Activated naive CD4-positive, alpha-beta T cell treated with Interleukin-2 at 50 U/mL for 16 hours (primary cell): Measurements from ENCODE around the gene TINAGL1.

ENCODE experiments used
- DNase-seq: peaks from one replicate; pipeline ENCODE4 v3.0.0-alpha.2; 2020

Gene TINAGL1

DNA sequence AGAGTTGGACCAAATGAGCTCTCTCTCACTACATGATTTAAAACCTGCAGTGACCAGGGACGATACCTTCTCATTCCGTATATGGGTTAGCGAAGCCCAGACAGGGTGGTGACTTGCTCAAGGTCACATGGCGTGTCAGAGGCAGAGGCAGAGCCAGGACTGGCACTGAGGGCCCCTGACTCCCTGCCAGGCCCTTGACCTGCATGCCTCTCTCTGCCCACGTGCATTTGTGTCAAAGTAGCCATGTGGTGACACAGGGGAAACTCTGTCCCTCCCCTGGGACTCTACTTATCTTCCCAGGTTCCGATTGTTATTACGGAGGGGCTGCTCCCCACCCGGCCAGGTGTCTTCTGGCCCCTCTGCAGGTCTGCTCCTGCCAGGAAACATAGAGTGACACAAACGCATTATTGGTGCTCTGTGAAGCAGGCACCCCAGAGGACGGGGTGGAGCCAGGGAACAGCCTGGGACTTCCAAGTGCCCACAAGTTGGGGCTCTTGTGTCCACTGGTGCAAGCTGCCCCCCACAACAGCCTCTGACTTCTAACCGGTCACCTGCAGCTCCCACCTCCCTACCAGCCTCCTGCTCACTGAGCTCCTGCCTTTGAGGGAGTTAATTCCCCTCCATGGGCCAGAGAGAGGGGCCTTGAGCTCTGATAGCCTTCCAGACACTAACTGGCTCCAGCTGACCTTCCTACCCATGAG, 7.3 kb upstream of the TINAGL1 start:
- no peak for DNase-seq

- DNase-seq: no peak
Measured at GRCh38 chr1:31569596-31570173, 6.6 kb upstream of the TINAGL1 start.

DNA sequence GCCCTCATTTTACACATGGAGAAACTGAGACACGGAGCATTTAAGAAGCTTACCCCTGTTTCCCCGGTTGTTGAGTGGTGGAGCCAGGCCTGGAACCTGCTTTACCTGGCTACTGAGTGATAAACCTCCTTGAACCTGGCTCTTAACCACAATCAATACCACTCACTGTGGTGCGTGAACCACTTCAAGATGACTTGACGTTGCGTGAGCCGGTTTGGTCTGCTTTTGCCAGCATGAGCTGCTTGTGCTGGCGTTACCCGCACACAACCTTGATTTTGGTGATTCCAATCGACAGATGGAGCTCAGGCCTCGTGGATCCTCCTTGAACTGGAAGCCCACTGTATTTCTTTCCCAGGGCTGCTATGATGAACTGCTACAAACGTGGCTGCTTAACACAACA, 6.1 kb upstream of the TINAGL1 start:
- no peak for DNase-seq

- DNase-seq: no peak
Measured at GRCh38 chr1:31570906-31571305, 5.4 kb upstream of the TINAGL1 start.

DNA sequence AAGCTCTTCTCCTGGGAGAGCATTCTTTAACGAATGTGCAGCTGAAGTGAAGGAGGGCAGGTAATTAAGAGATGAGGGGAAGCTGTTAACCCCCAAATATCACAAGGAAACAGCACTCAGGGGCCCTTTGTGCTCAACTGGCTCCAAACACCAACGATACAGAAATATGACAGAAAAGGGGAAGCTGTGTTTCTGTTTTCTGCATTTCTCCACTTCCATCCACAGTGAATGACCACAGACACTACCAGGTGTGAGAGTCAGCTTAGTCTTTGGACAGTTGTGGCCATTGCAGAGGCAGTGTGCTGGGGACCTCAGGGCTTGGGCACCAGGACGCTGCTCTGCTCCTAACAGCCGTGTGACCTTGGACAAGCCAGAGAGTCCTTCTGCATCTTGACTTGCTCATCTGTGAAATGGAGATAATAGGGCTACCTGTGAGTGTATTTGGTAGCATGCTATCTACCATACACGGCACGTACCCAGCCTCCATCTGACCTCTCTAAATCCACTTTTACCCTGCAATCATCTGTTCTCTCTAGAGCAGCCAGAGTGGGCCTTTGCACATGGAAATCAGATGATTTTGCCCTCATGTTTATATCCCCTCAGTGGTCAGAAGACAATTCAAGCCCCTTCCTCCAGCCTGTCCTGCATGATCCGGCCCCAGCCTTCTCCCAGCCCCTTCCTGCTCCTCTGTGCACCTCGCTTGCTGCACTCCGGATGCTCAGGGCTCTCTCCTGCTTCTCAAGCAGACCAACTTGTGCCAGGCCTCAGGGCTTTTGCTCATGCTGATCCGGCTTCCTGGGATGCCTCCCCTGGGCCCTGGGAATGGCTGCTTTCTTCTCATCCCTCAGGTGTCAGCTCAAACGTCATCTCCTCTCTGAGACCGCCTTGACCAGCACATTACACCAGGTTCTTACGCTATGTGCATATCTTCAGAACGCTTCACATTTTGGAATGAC, 4.7 kb upstream of the TINAGL1 start:
- DNase-seq: no peak

DNA sequence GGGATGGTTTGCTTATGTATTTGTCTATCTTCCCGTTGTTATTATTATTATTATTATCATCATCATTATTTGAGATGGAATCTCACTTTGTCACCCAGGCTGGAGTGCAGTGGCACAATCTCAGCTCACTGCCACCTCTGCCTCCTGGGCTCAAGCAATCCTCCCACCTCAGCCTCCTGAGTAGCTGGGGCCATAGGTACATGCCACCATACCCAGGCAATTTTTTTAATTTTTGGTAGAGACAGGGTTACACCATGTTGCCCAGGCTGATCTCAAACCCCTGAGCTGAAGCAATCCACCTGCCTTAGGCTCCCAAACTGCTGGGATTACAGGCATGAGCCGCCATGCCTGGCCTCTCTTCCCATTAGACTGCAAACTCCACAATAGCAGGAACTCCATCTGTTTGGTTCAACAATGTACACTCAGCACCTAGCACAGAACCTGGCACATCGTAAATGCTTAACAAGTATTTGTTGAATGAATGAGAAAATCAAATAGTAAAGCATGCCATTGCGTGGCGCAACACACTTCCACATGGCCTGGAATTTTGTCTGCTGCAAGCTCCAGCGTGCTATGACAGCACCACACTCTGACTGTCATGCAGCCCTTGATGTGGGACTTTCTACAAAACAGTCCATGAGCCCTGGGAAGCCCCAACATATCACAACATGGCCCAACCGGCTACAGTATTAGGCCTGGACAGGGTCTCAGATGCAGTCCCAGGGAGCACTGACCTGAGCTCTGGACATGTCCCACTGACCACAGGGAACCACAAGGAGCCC, 3.8 kb upstream of the TINAGL1 start:
- no peak for DNase-seq

- no peak for DNase-seq
Measured at GRCh38 chr1:31573261-31573660, 3.1 kb upstream of the TINAGL1 start.

GRCh38 chr1:31574749-31575368, 1.5 kb upstream of the TINAGL1 start:
- DNase-seq: no peak

DNA sequence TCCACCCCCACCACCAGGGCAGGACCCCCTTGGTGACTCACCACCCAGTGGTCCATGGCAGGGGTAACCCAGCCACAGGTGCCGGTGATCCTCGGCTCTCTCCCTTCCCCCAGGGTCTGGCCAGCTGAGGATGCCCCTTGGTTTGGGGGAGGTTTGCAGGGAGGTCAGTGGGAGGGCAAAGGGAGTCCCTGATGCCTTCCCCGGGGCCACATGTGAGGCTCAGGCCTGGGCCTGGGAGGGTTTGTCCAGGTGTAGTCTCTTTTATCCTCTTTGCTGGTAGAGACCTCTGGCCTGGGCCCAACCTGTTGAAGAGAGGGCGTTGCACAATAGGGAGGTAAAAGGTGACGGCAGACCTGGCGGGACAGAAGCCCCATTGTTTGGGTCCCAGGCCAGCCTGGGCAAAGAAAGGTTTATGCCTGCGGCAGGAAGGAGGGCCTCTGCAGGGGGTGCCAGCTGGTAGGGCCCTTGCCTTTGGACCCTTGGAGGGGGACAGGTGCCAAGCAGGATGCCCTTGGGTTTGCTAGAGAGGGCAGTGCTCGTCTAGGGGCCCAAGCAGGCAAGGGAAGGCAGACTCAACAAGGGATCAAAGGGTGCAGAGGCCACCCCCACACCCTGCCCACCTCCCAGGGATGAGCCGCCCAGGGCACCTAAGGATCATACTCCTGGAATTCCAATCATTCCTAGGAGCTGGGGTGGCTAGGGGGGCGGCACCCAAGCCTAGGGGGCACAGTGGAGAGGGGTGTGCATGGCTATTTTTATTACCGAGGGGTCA, 760 bp upstream of the TINAGL1 start:
- no peak for DNase-seq

DNA sequence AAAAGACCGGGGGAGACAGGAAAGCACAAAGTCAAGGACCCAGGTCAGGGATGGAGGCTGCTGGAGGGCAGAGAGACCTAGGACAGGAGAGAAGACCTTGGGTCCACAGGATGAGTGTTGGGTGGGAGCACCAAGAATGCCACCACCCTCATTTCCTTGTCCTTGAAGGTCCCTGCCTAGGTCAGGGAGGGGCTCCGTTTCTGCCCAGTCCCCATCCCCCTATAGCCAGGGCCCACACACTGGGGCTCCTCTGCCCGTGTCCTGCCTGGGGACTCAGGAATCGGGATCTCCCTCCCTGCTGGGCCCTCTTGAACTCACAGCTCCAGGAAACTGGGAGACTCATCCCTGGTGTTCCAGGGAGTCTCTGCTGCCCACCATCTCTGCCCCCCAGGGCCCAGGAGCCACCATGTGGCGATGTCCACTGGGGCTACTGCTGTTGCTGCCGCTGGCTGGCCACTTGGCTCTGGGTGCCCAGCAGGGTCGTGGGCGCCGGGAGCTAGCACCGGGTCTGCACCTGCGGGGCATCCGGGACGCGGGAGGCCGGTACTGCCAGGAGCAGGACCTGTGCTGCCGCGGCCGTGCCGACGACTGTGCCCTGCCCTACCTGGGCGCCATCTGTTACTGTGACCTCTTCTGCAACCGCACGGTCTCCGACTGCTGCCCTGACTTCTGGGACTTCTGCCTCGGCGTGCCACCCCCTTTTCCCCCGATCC, 584 bp downstream of the TINAGL1 start:
- no peak for DNase-seq

DNA sequence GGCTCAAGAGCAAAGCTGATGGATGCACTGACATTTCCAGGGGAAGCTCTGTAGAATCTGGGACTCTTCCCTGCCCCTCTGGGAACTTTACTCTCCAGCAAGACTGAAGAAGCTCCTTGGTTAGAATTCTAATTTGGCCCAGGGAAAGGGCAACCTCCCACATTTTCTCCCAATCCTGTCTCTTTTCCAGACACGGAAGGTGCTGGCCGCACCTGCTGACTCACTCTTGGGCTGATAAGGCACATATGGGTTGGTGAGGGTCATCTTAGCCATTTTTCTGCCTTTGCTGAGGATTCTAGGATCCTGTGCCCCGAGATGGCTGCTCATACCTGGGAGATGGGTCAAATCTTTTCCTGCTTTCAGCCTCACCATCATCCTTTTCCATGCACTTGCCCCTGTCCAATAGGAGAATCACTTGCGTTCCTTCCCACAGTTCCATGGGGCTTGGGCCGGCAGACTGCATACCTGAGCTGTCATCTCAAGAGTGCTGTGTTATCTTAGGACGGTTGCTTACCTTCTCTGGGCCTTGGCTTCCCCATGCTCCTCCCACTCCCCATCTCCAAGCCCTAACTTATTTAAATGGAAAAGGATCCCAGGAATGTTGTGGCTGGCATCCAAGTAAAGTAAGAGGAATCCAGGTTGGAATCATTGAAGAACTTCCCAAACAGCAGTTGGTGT, 1.3 kb downstream of the TINAGL1 start:
- DNase-seq: no peak

DNA sequence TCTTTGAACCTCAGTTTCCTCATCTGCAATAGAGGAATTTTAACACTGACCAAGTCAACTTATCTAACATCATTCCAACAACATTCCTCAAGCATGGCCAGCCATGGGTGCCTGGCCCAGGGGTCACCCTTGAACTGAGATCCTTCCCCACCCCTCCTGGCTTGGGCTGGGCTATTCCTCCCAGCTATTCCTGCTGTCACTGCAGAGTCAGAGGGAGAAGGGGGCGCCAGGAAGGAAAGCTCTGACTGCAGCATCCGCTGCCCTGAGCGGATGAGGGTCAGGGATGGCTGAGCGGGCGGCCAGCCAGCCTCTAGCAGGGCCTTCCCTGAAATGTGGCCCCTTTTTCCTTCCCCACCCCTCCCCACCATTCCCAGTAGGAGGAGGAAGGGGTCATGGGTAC, 3.1 kb downstream of the TINAGL1 start:
- no peak for DNase-seq

DNA sequence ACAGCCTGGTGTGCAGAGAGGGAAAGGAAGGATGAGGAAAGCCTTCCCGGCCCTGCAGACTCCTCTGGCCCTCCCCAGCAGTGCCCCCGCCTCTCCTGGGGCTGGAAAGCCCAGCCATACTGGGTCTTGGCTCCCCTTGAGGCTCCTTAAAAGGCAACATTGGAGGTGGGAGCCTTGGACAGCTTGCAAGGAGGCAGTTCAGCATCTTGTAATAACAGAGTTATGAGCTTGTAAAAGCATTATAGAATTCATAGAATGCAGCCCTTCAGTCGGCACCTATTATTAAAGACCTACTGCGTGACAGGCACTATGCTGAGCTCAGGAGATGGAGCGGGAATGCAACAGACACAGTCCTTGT, 4.2 kb downstream of the TINAGL1 start:
- DNase-seq: no peak

DNA sequence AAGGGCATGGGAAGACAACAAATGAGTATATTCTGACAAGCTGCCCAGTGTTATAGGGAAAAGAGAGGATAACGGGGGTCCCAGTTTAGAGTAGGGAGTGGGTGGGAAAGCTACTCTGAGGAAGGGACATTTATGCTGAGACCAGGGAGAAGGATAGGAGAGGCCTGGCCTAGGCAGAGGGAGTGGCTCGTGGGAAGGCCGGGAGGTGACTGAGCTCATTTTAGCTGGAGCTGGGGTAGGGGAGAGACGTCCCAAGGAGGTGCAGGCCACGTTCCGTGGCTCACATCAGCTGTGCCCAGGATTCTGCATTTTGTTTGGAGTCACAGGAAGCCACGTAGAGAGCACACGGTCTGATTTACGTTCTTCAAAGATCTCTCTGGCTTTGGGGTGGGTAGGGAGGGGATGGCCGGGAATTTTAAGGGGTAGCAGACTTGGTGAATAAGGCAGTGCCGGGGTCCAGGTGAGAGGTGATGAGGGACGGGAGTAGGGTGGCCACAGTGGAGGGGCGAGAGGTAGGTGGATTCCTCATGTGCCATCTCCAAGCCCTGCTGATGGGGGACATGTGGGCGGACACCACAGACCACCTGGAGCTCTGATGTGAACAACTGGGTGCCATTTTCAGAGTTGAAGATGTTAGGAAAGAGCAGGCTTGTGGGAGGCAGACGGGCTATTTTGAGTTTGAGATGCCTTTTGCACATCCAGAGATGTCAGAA, 4.7 kb downstream of the TINAGL1 start:
- no peak for DNase-seq

DNA sequence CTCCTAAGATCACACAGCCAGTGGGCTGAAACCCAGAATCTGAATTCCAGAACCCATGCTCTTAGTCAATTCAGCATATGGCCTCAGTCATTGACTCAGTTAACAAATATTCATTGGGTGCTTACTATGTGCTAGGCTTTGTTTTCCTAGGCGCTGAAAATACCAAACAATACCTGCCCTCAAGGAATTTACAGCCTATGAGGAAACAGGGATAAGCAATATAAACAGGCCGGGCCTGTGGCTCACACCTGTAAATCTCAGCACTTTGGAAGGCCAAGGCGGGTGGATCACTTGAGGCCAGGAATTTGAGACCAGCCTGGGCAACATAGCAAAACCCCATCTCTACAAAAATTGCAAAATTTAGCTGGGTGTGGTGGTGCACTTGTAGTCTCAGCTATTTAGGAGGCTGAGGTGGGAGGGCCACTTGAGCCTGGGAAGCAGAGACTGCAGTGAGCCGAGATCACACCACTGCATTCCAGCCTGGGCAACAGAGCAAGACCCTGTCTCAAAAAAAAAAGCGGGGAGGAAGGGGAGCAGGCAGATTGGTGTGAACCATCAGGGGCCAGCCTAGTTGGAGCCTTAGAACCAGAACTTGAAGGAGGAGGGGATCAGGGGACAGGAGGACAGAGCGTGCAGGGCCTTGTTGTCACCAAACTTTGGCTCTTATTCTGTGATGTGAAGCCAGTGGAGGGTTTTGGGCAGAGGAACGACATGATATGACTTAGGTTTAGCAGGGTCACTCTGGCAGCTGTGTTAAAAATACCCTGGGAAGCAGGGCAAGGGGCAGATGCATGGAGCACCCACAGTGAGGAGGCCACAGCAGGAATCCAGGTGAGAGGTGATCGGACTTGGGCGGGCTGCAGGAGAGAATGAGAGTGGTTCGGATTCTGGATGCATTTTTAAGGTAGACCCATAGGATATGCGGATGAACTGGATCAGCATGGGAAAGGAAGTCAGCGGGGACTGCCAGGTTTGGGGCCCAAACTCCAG, 5.8 kb downstream of the TINAGL1 start:
- DNase-seq: no peak

DNA sequence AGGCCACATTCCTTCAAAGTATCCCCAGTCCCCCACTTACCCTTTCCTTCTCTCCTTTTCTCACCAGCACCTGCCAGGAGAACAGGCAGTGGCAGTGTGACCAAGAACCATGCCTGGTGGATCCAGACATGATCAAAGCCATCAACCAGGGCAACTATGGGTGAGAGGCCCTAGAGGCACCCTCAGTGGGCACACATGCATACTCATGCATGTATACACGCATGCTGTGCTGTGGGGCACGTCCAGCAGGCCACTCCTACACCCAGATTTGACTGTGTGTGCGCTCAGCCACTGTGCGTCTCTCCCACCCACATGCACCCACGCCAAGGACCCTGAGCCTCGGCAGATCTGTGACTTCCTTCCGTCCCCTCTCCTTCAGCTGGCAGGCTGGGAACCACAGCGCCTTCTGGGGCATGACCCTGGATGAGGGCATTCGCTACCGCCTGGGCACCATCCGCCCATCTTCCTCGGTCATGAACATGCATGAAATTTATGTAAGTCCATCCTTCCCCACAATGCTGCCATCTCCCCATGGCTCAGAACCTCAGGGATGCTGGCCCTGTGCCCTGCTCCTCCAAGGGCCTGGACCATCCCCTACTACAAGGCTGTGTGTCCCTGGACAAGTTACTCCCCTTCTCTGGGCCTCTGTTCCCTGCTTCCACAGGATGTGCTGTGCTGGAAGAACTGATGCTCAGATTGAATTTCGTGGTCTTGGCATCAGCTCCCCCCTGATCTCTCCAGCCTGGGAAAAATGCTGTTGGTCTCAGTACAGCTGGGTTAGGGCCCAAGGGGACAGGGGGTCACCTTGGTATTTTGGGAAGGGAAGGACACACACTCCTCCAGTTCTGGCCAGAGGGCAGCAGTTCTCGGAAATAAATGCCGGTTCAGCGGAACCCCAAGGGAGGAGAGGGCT, 7.0 kb downstream of the TINAGL1 start:
- no peak for DNase-seq
